ENCODE data around the gene NRXN3.

Gene NRXN3

GRCh38 chr14:79734656-79735055 is 1564.5 kb downstream of the NRXN3 start:
- DNase-seq (ENCODE audit: extremely low read depth, insufficient read length) = no peak
- TF ChIP-seq, protein P1, sequence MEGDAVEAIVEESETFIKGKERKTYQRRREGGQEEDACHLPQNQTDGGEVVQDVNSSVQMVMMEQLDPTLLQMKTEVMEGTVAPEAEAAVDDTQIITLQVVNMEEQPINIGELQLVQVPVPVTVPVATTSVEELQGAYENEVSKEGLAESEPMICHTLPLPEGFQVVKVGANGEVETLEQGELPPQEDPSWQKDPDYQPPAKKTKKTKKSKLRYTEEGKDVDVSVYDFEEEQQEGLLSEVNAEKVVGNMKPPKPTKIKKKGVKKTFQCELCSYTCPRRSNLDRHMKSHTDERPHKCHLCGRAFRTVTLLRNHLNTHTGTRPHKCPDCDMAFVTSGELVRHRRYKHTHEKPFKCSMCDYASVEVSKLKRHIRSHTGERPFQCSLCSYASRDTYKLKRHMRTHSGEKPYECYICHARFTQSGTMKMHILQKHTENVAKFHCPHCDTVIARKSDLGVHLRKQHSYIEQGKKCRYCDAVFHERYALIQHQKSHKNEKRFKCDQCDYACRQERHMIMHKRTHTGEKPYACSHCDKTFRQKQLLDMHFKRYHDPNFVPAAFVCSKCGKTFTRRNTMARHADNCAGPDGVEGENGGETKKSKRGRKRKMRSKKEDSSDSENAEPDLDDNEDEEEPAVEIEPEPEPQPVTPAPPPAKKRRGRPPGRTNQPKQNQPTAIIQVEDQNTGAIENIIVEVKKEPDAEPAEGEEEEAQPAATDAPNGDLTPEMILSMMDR (IDR thresholded peaks at IDR 0.05; ENCODE audit: insufficient read depth, low read length, poor library complexity, severe bottlenecking) = no peak
- no peak overlapping the region for H3K4me3 ChIP-seq (replicated peaks; ENCODE audit: low read depth, low read length)
- H3K27me3 ChIP-seq (replicated peaks; ENCODE audit: control insufficient read depth, insufficient read depth, low read length) = no peaks in the 10 kb centered on the region
- no peaks in the 10 kb centered on the region for H3K36me3 ChIP-seq (ENCODE audit: control insufficient read depth, insufficient read depth, low read length)

DNA sequence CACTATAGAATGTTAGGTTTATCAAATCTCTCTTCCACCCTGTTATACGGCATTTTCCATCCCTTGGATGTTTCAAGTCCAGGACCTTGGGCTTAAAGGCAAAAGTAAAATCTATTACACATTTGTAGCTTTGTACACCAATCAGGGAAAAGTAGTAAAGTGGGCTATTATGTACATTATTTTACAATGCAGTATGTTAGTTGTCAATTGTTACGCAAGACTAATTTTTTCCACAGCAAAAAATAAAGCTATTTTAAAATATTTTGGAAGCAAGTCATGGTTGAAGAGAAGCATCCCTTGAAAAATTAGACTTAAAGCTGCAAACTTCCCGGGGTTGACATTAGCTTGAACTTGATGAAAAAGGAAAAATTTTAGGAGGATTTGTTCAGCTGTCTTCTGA is 1564.9 kb downstream of the NRXN3 start:
- no peak overlapping the region for H3K4me3 ChIP-seq (replicated peaks; ENCODE audit: low read depth, low read length)
- H3K36me3 ChIP-seq (ENCODE audit: control insufficient read depth, insufficient read depth, low read length) = no peaks in the 10 kb centered on the region
- TF ChIP-seq, protein P1 (IDR thresholded peaks at IDR 0.05; ENCODE audit: insufficient read depth, low read length, poor library complexity, severe bottlenecking) = no peak
- H3K27me3 ChIP-seq (replicated peaks; ENCODE audit: control insufficient read depth, insufficient read depth, low read length) = no peaks in the 10 kb centered on the region
- no peak for DNase-seq (ENCODE audit: extremely low read depth, insufficient read length)

DNA sequence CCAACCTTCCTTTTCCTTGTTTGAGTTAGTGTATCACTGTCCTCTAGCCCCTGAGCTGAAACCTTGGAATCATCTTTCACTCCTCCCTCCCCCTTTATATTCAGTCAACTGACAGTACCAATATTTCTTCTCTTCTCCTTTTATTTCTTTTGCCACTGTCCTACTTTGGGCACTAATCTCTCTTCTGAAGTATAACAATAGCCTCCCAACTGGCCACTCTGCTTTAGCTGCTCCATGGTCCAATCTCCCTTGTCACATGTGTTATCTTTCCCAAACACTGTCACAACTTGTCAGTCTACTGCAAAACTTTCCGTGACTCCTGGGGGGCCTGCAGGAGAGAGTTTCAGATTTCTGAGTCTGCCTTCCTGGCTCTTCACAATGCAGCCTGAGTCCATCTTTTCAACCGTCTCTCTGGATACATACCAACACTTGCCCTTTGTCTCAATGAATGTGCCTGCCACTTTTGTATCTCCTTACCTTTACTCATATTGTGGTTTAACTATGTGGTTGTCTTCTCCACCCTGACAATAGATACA is 1570.0 kb downstream of the NRXN3 start:
- no peak for DNase-seq (ENCODE audit: extremely low read depth, insufficient read length)
- TF ChIP-seq, protein P1 (IDR thresholded peaks at IDR 0.05; ENCODE audit: insufficient read depth, low read length, poor library complexity, severe bottlenecking) = no peak
- H3K36me3 ChIP-seq (ENCODE audit: control insufficient read depth, insufficient read depth, low read length) = no peaks in the 10 kb centered on the region
- no peak overlapping the region for H3K4me3 ChIP-seq (replicated peaks; ENCODE audit: low read depth, low read length)
- H3K27me3 ChIP-seq (replicated peaks; ENCODE audit: control insufficient read depth, insufficient read depth, low read length) = no peaks in the 10 kb centered on the region

GRCh38 chr14:79742142-79742541 is 1572.0 kb downstream of the NRXN3 start:
- no peak overlapping the region for H3K4me3 ChIP-seq (replicated peaks; ENCODE audit: low read depth, low read length)
- no peaks in the 10 kb centered on the region for H3K36me3 ChIP-seq (ENCODE audit: control insufficient read depth, insufficient read depth, low read length)
- TF ChIP-seq, protein P1 (IDR thresholded peaks at IDR 0.05; ENCODE audit: insufficient read depth, low read length, poor library complexity, severe bottlenecking) = no peak
- no peaks in the 10 kb centered on the region for H3K27me3 ChIP-seq (replicated peaks; ENCODE audit: control insufficient read depth, insufficient read depth, low read length)
- no peak for DNase-seq (ENCODE audit: extremely low read depth, insufficient read length)

GRCh38 chr14:79745046-79745445 is 1574.9 kb downstream of the NRXN3 start:
- TF ChIP-seq, protein P1 (IDR thresholded peaks at IDR 0.05; ENCODE audit: insufficient read depth, low read length, poor library complexity, severe bottlenecking) = no peak
- Histone ChIP-seq H3K36me3 (ENCODE audit: control insufficient read depth, insufficient read depth, low read length) (no peaks in the 10 kb centered on the region), H3K4me3 (replicated peaks; ENCODE audit: low read depth, low read length) (no peak overlapping the region), H3K27me3 (replicated peaks; ENCODE audit: control insufficient read depth, insufficient read depth, low read length) (no peaks in the 10 kb centered on the region)
- no peak for DNase-seq (ENCODE audit: extremely low read depth, insufficient read length)

DNA sequence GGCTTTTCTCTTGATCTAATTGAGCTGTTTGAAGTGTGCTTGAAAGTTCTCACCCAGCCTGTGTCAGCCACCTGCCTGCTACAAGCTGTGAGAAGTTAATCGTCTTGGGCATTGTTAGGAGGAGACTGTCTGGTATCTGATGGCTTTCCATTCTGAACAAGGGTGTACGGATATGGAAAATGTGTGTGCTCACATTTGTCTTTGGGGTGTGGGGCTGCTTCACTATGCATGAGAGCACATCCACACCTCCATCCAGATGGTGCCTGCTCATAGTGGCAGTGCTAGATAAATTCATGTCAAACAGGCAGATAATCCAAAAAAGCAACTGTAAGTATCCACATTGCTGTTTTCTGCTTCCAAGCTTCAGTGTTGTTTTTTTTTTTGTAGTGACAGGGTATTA is 1578.9 kb downstream of the NRXN3 start:
- TF ChIP-seq, protein P1 (IDR thresholded peaks at IDR 0.05; ENCODE audit: insufficient read depth, low read length, poor library complexity, severe bottlenecking) = no peak
- no peak overlapping the region for H3K4me3 ChIP-seq (replicated peaks; ENCODE audit: low read depth, low read length)

More for the DNA sequence above, 1578.9 kb downstream of the NRXN3 start:
- Histone ChIP-seq H3K36me3 (ENCODE audit: control insufficient read depth, insufficient read depth, low read length) (no peaks in the 10 kb centered on the region), H3K27me3 (replicated peaks; ENCODE audit: control insufficient read depth, insufficient read depth, low read length) (no peaks in the 10 kb centered on the region)
- DNase-seq (ENCODE audit: extremely low read depth, insufficient read length) = no peak

Data from GM06990 (cell line).